GM20431 (cell line): Measurements from ENCODE around the gene MIGA2.
"Not testable (repeated sequence)": the region's sequence is repeated elsewhere in the genome, so short reads cannot be mapped to it uniquely, and the experiment has no call there.

Source experiments
- in situ Hi-C: fragments of 300-500 bp; cut with MseI, MboI; formaldehyde crosslinking; loops from one replicate; pipeline ENCODE4 v1.15.0; 2020; ENCODE audit warnings: low sequenced_read_pairs; ENCODE audit not compliant: unreplicated experiment

MIGA2 gene

GRCh38 chr9:129110740-129111527 is 74.5 kb downstream of the MIGA2 start, which contains the start of the genes CRAT and PTPA:
TSS of gene CRAT (minus strand) at chr9:129110793. CDS start at chr9:129110509, 284 bp downstream.
TSS of gene PTPA (plus strand) at chr9:129111415. CDS start at chr9:129111601, 186 bp downstream.
- in situ Hi-C loops: no loop called here

- in situ Hi-C loops: no loop called here
These were observed 75.2 kb downstream of the MIGA2 start for GRCh38 chr9:129111528-129112151.

- in situ Hi-C loops: not testable (repeated sequence)
These were observed 76.1 kb downstream of the MIGA2 start for GRCh38 chr9:129112526-129112925.

DNA sequence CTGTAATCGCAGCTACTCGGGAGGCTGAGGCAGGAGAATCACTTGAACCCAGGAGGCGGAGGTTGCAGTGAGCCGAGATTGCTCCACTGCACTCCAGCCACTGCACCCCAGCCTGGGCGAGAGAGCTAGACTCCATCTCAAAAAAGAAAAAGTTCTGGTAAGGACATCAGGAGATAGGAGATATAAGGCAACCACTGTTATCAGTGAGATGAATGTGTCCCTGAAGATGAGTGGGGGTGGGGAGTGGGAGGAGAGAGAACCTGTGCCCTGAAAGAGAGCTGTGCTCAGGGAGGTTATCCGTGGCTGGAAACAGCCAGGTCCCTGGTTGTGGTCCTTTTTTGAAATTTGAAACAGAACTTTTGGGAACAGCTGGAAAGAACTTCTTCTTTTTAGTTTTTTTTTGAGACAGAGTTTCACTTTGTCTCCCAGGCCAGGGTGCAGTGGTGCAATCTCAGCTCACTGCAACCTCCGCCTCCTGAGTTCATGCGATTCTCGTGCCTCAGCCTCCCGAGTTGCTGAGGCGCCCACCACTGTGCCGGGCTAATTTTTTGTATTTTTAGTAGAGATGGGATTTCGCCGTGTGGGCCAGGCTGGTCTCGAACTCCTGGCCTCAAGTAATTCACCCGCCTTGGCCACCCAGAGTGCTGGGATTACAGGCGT is 77.3 kb downstream of the MIGA2 start:
- in situ Hi-C loops: no loop called here

DNA sequence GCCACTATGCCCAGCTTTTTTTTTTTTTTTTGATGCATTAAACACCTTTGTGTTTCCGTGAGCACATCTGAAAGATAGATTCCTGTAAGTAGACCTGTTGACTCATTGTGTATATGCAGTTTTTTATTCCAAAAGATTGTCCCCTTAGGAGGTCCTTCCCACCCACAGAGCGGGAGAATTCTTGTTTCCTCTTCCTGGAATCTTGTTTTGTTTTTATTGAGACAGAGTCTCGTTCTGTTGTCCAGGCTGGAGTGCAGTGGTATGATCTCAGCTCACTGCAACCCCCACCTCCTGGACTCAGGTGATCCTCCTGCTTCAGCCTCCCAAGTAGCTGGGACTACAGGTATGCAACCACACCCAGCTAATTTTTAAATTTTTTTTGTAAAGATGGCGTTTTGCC is 82.4 kb downstream of the MIGA2 start:
- in situ Hi-C loops: no loop called here

- in situ Hi-C loops: no loop called here
These were observed 85.1 kb downstream of the MIGA2 start for GRCh38 chr9:129121483-129121882.
